GM18517 (cell line): Measurements from ENCODE around the gene MYL12A.
"Not testable (repeated sequence)": the region's sequence is repeated elsewhere in the genome, so short reads cannot be mapped to it uniquely, and the experiment has no call there.

Experiments used
- ATAC-seq: cut with Tn5 transposase; IDR thresholded peaks from one replicate; pipeline ENCODE4 v1.9.1; 2021; ENCODE audit warnings: mild to moderate bottlenecking, moderate library complexity; ENCODE audit not compliant: unreplicated experiment

The MYL12A gene

GRCh38 chr18:3252843-3253242 is 5.2 kb downstream of the MYL12A start:
- no peak for ATAC-seq

- no peak for ATAC-seq
These were observed 7.1 kb downstream of the MYL12A start for GRCh38 chr18:3254725-3255124.

GRCh38 chr18:3255611-3256165 is 8.1 kb downstream of the MYL12A start:
- ATAC-seq, result no peak

- ATAC-seq, result no peak
These were observed 9.4 kb downstream of the MYL12A start for GRCh38 chr18:3256693-3257626.

GRCh38 chr18:3257627-3258120 is 10.1 kb downstream of the MYL12A start:
- ATAC-seq, result no peak

GRCh38 chr18:3260995-3261372 is 13.4 kb downstream of the MYL12A start:
- no peak for ATAC-seq

- peak; percentile 86 for ATAC-seq
These were observed 14.0 kb downstream of the MYL12A start, which contains the start of gene MYL12B for GRCh38 chr18:3261373-3262233. MYL12B (plus strand) TSS chr18:3262133; CDS start chr18:3272899, 10,766 bp downstream.

GRCh38 chr18:3262234-3263131 is 14.9 kb downstream of the MYL12A start:
- ATAC-seq, result peak; percentile 44

GRCh38 chr18:3263132-3263700 is 15.6 kb downstream of the MYL12A start:
- ATAC-seq, result no peak

- no peak for ATAC-seq
These were observed 16.8 kb downstream of the MYL12A start for GRCh38 chr18:3264362-3264761.

- ATAC-seq, result no peak
These were observed 18.0 kb downstream of the MYL12A start for GRCh38 chr18:3265564-3266033.

GRCh38 chr18:3266062-3266608 is 18.5 kb downstream of the MYL12A start:
- no peak for ATAC-seq

GRCh38 chr18:3268306-3268705 is 20.7 kb downstream of the MYL12A start:
- no peak for ATAC-seq

GRCh38 chr18:3269241-3269913 is 21.8 kb downstream of the MYL12A start:
- no peak for ATAC-seq

GRCh38 chr18:3269914-3270299 is 22.3 kb downstream of the MYL12A start:
- ATAC-seq, result no peak

GRCh38 chr18:3273042-3273441 is 25.4 kb downstream of the MYL12A start:
- no peak for ATAC-seq

GRCh38 chr18:3277643-3278213 is 30.1 kb downstream of the MYL12A start:
- ATAC-seq, result not testable (repeated sequence)
